SK-N-MC (cell line): ENCODE results near the gene PRDM5.

ENCODE experiments used
- EZH2 ChIP-seq: fragments of 200-600 bp; sonication (generic); IDR thresholded peaks from one replicate; pipeline ENCODE4 v1.6.1; 2017; ENCODE audit warnings: antibody characterized with exemption
- POLR2AphosphoS5 ChIP-seq: IDR thresholded peaks from 2 replicates; pipeline ENCODE4 v1.6.1; 2012; ENCODE audit warnings: mild to moderate bottlenecking, low read depth, low read length, borderline replicate concordance

DNA sequence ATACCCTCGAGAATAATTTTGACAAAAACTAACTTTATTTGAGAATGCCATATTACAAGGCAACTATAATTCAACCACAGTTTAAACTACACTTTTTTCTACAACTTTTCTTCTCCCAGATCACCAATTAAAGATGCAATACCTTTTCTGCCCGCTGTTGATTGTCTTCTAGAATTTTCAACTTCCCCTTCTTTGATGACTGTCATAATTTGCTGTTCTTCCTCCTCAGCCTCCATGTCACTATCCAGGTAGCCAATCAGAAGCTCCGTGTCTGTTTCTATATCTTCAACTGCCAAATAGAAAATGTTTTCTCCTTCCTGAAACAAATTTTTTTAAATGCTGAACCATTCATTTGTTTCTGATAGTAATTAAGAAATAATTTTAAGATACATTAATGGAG lies 101.5 kb downstream of the PRDM5 start:
- no peak for TF ChIP-seq POLR2AphosphoS5
- TF ChIP-seq EZH2, result no peak
